CD4-positive, CD25-positive, alpha-beta regulatory T cell (primary cell): ENCODE data around the gene CLC. TPM values are rescaled to one million over a fixed set of nuclear protein-coding genes. Genes with fewer than 3 reads are reported as not detected.
A peak's percentile ranks its signal among the peaks of the same experiment; 100 is the strongest.

Experiments used
- ATAC-seq, 2 donors: fragments of 150-1000 bp; cut with Tn5 transposase; one replicate each; pipeline ENCODE4 v1.10.0; 2021; ENCODE audit warnings: low read depth in 2 of 2, moderate number of reproducible peaks in 2 of 2, moderate library complexity in 1 of 2
- DNase-seq, 3 donors: peaks; one replicate each; pipeline versions ENCODE4 v3.0.0 to v3.0.0-alpha.2; 2012 to 2022; ENCODE audit warnings: mixed read lengths in 1 of 3
- H3K27ac ChIP-seq: one replicate; pipeline ENCODE4 v1.7.0; 2013; ENCODE audit warnings: mild to moderate bottlenecking, low read length; ENCODE audit not compliant: insufficient read depth, poor library complexity, severe bottlenecking
- H3K27me3 ChIP-seq: one replicate; pipeline ENCODE4 v1.7.0; 2013; ENCODE audit warnings: low read length; ENCODE audit not compliant: control insufficient read depth, insufficient read depth
- H3K36me3 ChIP-seq: one replicate; pipeline ENCODE4 v1.7.0; 2013; ENCODE audit warnings: mild to moderate bottlenecking, low read length, moderate library complexity; ENCODE audit not compliant: control insufficient read depth, insufficient read depth
- H3K4me1 ChIP-seq: 2 replicates; pipeline ENCODE4 v1.7.0; 2013; ENCODE audit warnings: mild to moderate bottlenecking, low read length; ENCODE audit not compliant: insufficient read depth, control insufficient read depth, poor library complexity, severe bottlenecking
- H3K4me3 ChIP-seq: one replicate; pipeline ENCODE4 v1.7.0; 2013; ENCODE audit warnings: low read depth, mild to moderate bottlenecking, low read length, moderate library complexity
- H3K9me3 ChIP-seq, 2 experiments: 1 replicate in 1 of 2; 2 replicates in 1 of 2; pipeline ENCODE4 v1.7.0; 2013; ENCODE audit warnings: low read length in 2 of 2, mild to moderate bottlenecking in 1 of 2, moderate library complexity in 1 of 2; ENCODE audit not compliant: control insufficient read depth in 2 of 2
- H3K27ac Mint-ChIP-seq, 3 donors: one replicate each; pipeline ENCODE4 v1.8.0; 2020 to 2022; ENCODE audit warnings: mild to moderate bottlenecking in 3 of 3, mixed read lengths in 3 of 3, moderate library complexity in 2 of 3
- H3K27me3 Mint-ChIP-seq: one replicate; pipeline ENCODE4 v1.8.0; 2022; ENCODE audit warnings: mild to moderate bottlenecking, mixed read lengths
- H3K36me3 Mint-ChIP-seq: one replicate; pipeline ENCODE4 v1.8.0; 2020; ENCODE audit warnings: mixed read lengths
- H3K4me1 Mint-ChIP-seq, 4 donors: one replicate each; pipeline ENCODE4 v1.8.0; 2020 to 2022; ENCODE audit warnings: mixed read lengths in 4 of 4, mild to moderate bottlenecking in 1 of 4
- H3K4me3 Mint-ChIP-seq, 4 donors: one replicate each; pipeline ENCODE4 v1.8.0; 2020 to 2022; ENCODE audit warnings: mild to moderate bottlenecking in 4 of 4, mixed read lengths in 4 of 4, moderate library complexity in 3 of 4
- H3K9me3 Mint-ChIP-seq, 7 donors: one replicate each; pipeline ENCODE4 v1.8.0; 2020 to 2022; ENCODE audit warnings: mixed read lengths in 7 of 7, mild to moderate bottlenecking in 3 of 7, moderate library complexity in 2 of 7
- polyA plus RNA-seq, 4 donors: library from polyadenylated mRNA; unstranded; fragments of 300-500 nt; fragmentation: Illumina TruSeq; gene quantifications; one replicate each; pipeline ENCODE4 v1.2.3, GENCODE V29; 2021
- total RNA-seq: library from RNA; stranded (reverse); gene quantifications from one replicate; pipeline ENCODE4 v1.2.3, GENCODE V29; 2022

Gene CLC
- total and polyA plus RNA-seq, 5 donors from 2014 or later: 2.9 TPM; not detected in 4

GRCh38 chr19:39705578-39706188 lies 32.1 kb downstream of the CLC start:
- ATAC-seq (no peak), DNase-seq (peak in 1 of 3 donors; percentile 42)
- Histone ChIP-seq H3K27me3 (peaks cover 3% of the 10 kb centered on the region), H3K4me1 (no peaks in the 10 kb centered on the region), H3K9me3 (no peaks in the 10 kb centered on the region), H3K36me3 (no peaks in the 10 kb centered on the region), H3K27ac (no peak overlapping the region), H3K4me3 (no peak overlapping the region)
- no peak overlapping the region for H3K4me3 Mint-ChIP-seq
- no peaks in the 10 kb centered on the region for H3K9me3 Mint-ChIP-seq
- H3K36me3 Mint-ChIP-seq: no peaks in the 10 kb centered on the region
- H3K4me1 Mint-ChIP-seq: peaks cover 0 to 14% (median 11%) of the 10 kb centered on the region in 4 donors
- peaks cover 7% of the 10 kb centered on the region for H3K27me3 Mint-ChIP-seq
- H3K27ac Mint-ChIP-seq: peak overlapping the region in 1 of 3 donors; percentile 17

- H3K27ac Mint-ChIP-seq: peak within 1 kb of the TSS in 1 of 3 donors; percentile 42
- no peaks in the 10 kb centered on the region for H3K4me1 ChIP-seq
- no peak within 1 kb of the TSS for H3K27ac ChIP-seq
- H3K9me3 ChIP-seq: no peaks in the 10 kb centered on the region
- H3K9me3 Mint-ChIP-seq: no peaks in the 10 kb centered on the region
- no peaks in the 10 kb centered on the region for H3K36me3 ChIP-seq
- H3K36me3 Mint-ChIP-seq: no peaks in the 10 kb centered on the region
- H3K4me3 Mint-ChIP-seq: no peak within 1 kb of the TSS
- peaks cover 0 to 14% (median 11%) of the 10 kb centered on the region in 4 donors for H3K4me1 Mint-ChIP-seq
- ATAC-seq (no peak), DNase-seq (no peak)
- H3K27me3 Mint-ChIP-seq: peaks cover 7% of the 10 kb centered on the region
- no peak within 1 kb of the TSS for H3K4me3 ChIP-seq
- peaks cover 3% of the 10 kb centered on the region for H3K27me3 ChIP-seq
These were observed 33.4 kb downstream of the CLC start, which contains the start of gene LGALS14 for GRCh38 chr19:39704181-39705044. LGALS14 (plus strand) TSS chr19:39704481; CDS start chr19:39704529, 48 bp downstream.

GRCh38 chr19:39701291-39701690 lies 36.5 kb downstream of the CLC start:
- ATAC-seq: no peak
- H3K9me3 Mint-ChIP-seq: no peaks in the 10 kb centered on the region
- Histone ChIP-seq H3K27me3 (peaks cover 8% of the 10 kb centered on the region), H3K4me3 (no peak overlapping the region), H3K27ac (no peak overlapping the region), H3K9me3 (no peaks in the 10 kb centered on the region), H3K4me1 (no peaks in the 10 kb centered on the region), H3K36me3 (no peaks in the 10 kb centered on the region)
- no peaks in the 10 kb centered on the region for H3K36me3 Mint-ChIP-seq
- no peak overlapping the region for H3K4me3 Mint-ChIP-seq
- peaks cover 0 to 14% (median 9%) of the 10 kb centered on the region in 4 donors for H3K4me1 Mint-ChIP-seq
- peaks cover 9% of the 10 kb centered on the region for H3K27me3 Mint-ChIP-seq
- DNase-seq: no peak
- H3K27ac Mint-ChIP-seq: no peak overlapping the region

- Histone ChIP-seq H3K9me3 (no peaks in the 10 kb centered on the region), H3K27me3 (peaks cover 11% of the 10 kb centered on the region), H3K4me1 (no peaks in the 10 kb centered on the region), H3K27ac (no peak overlapping the region), H3K4me3 (no peak overlapping the region), H3K36me3 (no peaks in the 10 kb centered on the region)
- H3K4me3 Mint-ChIP-seq: no peak overlapping the region
- no peak overlapping the region for H3K27ac Mint-ChIP-seq
- no peak for DNase-seq
- no peaks in the 10 kb centered on the region for H3K4me1 Mint-ChIP-seq
- ATAC-seq: no peak
- H3K36me3 Mint-ChIP-seq: no peaks in the 10 kb centered on the region
- H3K9me3 Mint-ChIP-seq: peaks cover 0 to 3% (median 0%) of the 10 kb centered on the region in 7 donors
- peaks cover 17% of the 10 kb centered on the region for H3K27me3 Mint-ChIP-seq
These were observed 39.3 kb downstream of the CLC start for GRCh38 chr19:39698535-39698934.

- ATAC-seq: no peak
- H3K4me1 Mint-ChIP-seq: no peaks in the 10 kb centered on the region
- H3K9me3 Mint-ChIP-seq: peaks cover 0 to 6% (median 0%) of the 10 kb centered on the region in 7 donors
- DNase-seq: no peak
- Histone ChIP-seq H3K27me3 (peaks cover 13% of the 10 kb centered on the region), H3K36me3 (no peaks in the 10 kb centered on the region), H3K4me1 (no peaks in the 10 kb centered on the region), H3K4me3 (no peak overlapping the region), H3K9me3 (no peaks in the 10 kb centered on the region), H3K27ac (no peak overlapping the region)
- peaks cover 15% of the 10 kb centered on the region for H3K27me3 Mint-ChIP-seq
- peaks cover 6% of the 10 kb centered on the region for H3K36me3 Mint-ChIP-seq
- H3K27ac Mint-ChIP-seq: no peak overlapping the region
- H3K4me3 Mint-ChIP-seq: no peak overlapping the region
These were observed 41.4 kb downstream of the CLC start for GRCh38 chr19:39696387-39696786.

- no peaks in the 10 kb centered on the region for H3K36me3 ChIP-seq
- Mint-ChIP-seq H3K27me3 (peaks cover 15% of the 10 kb centered on the region), H3K27ac (no peak overlapping the region), H3K9me3 (peaks cover 0 to 6% (median 0%) of the 10 kb centered on the region in 7 donors), H3K4me3 (no peak overlapping the region), H3K36me3 (peaks cover 6% of the 10 kb centered on the region), H3K4me1 (no peaks in the 10 kb centered on the region)
- no peaks in the 10 kb centered on the region for H3K9me3 ChIP-seq
- no peaks in the 10 kb centered on the region for H3K4me1 ChIP-seq
- no peak overlapping the region for H3K4me3 ChIP-seq
- H3K27me3 ChIP-seq: peaks cover 13% of the 10 kb centered on the region
- no peak overlapping the region for H3K27ac ChIP-seq
- DNase-seq: no peak
- ATAC-seq: no peak
These were observed 42.1 kb downstream of the CLC start for GRCh38 chr19:39695759-39696158.

- DNase-seq (no peak), ATAC-seq (no peak)
- Histone ChIP-seq H3K4me3 (no peak overlapping the region), H3K4me1 (no peaks in the 10 kb centered on the region), H3K36me3 (no peaks in the 10 kb centered on the region), H3K27me3 (peaks cover 11% of the 10 kb centered on the region), H3K27ac (no peak overlapping the region), H3K9me3 (peaks cover 0 to 2% of the 10 kb centered on the region in 2 experiments)
- no peaks in the 10 kb centered on the region for H3K4me1 Mint-ChIP-seq
- H3K36me3 Mint-ChIP-seq: peaks cover 6% of the 10 kb centered on the region
- H3K27ac Mint-ChIP-seq: no peak overlapping the region
- peaks cover 25% of the 10 kb centered on the region for H3K27me3 Mint-ChIP-seq
- peaks cover 0 to 11% (median 1%) of the 10 kb centered on the region in 7 donors for H3K9me3 Mint-ChIP-seq
- no peak overlapping the region for H3K4me3 Mint-ChIP-seq
These were observed 45.0 kb downstream of the CLC start for GRCh38 chr19:39692822-39693221.
